Medulla oblongata (tissue), 1 donor: ENCODE measurements around the gene PLCG2.
"Not testable (repeated sequence)": the region's sequence is repeated elsewhere in the genome, so short reads cannot be mapped to it uniquely, and the experiment has no call there.

Experiments
- DNase-seq: peaks from one replicate; pipeline ENCODE4 v3.0.0-alpha.2; 2015; ENCODE audit errors: extremely low spot score

PLCG2 gene

DNA sequence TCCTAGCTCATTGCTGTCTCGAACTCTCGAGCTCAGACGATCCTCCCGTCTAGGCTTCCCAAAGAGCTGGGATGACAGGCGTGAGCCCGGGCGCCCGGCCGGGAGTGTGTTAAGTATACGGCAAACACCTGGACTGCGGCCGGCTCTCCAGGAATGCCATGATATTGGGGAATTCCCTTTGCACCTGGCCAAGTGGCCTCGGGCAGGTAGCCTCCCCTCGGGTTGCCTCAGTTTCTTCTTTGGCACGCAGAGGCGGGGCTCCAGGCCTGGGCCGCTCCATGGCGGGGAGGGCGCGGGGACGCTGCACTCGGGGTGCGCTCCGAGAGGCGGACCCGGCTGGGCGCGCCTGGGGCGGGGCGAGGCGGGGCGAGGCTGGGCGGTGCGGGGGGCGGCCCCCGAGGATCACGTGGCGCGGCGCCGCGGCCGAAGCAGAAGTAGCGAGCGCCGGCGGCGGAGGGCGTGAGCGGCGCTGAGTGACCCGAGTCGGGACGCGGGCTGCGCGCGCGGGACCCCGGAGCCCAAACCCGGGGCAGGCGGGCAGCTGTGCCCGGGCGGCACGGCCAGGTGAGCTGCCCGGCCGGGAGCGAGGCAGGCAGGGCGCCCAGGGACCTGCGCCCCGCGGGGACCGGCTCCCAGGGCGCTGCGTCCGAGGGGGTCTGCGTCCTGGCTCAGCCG is at the start of gene PLCG2:
Gene PLCG2 (plus strand): TSS at position 431 of the 675 bp plus-strand sequence. CDS start 6,699 bp downstream, outside the sequence.
- peak; percentile 37 for DNase-seq

DNA sequence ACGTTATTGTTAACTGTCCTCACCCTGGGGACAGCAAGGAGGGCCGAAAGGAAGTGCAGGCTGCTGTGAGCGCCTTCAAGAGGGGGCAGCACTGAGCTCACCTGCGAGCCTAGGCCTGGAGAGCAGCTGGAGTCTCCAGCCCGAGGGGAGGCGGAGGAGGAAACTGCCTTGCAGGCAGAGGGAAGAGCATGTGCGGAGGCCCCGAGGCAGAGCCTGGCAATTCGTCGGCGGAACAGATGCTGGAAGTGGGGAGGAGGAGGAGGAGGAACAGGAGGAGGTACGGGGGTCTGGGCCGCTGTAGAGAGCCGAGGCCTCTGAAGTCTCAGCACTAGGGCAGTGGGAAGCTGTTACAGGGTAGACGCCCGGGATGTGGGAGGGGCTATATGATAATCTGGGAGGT is 49.6 kb upstream of the PLCG2 start:
- no peak for DNase-seq

DNA sequence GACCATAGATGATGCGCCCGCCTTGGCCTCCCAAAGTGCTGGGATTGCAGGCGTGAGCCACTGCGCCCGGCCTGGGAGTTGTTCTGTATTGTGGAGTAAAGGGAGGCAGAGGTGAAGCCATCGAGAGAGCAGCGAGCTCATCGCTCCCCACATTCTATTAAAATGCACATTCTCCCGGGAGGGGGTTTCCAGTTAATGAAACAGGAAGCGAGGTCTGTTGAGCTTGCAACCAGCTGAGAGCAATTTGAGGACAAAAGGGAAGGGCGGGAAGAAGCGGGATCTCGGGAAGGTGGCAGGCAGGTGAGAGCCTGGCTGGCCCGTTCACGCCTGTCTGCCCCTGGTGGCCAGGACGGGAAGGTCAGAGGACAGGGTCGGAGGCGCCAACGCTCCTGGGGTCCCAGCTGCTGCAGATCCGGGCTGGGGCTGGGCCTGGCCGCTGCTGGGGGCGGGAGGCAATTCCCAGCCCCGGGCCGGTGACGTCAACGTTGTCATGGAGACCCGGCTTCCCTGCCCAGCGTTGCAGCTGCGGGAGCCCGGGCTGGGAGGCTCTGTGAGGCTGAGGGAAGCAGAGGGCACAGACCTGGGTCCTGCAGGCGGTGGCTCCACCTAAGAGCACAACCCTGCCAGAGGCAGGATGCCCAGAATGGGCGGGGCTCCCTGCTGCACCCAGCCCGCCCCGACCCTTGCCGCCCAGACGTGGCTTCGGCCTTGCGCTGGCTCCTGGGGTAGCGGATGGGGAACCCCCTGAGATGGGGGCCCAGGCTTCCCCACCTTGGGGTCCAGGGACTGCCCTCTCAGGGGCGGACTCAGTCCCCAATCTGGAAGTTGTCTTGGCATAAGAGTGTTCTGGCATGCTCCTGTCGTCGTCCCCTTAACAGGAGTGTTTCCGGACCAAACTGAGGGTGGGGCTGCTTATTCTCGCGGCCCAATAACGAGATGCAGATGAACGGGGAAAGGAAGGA is 48.7 kb upstream of the PLCG2 start:
- peak; percentile 81 for DNase-seq

DNA sequence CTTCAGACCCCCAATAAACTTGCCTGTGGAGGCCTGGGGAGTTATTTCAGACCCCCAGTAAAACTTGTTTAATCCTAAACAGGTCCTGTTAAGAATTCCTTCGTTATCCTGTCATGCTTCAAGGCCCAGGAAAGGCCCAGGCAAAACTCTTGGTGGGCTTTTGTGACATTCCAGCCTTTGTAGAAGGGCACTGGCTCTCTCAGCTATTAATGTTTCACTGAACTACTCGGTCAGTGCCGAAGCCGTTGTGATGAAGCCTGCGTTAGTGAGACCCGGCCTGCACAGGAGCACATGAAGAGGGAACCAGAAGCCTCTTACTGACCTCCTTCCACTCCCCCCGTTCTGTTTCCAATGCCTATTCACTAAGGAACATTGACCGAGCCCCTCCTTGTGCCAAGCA is 47.4 kb upstream of the PLCG2 start:
- no peak for DNase-seq

DNA sequence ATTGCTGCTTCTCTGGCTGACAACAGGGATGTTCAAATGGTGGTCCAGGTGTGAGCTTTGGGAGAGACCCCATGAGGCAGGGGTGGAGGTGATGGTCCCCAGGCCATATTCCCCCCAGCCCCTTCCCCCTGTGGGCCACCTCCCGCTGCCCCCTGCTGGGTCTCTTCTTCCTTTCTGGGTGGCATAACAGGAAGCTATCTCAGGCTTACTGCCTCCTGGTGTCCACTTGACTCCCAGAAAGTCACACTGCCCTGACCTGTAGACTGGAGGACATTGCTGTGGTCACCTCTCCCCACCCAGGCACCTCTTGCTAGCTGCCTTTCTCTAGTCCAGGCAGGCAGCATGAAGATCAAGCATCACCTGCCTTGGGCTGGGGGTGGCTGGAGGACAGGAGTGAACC is 46.4 kb upstream of the PLCG2 start:
- DNase-seq: no peak

DNA sequence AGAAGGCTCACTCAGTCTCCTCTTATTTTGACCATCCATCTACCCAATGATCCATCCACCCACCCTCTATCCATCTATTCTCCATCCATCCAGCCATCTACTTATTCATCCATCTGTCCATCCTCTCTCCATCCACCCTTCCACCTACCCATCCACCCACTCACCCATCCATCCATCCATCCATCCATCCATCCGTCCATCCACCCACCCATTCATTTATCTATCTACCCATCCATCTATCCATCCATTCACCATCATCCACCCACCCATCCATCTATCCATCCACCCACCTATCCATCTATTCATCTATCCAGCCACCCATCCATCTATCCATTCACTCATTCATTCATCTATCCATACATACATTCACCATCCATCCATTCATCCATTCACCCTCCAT is 45.8 kb upstream of the PLCG2 start:
- no peak for DNase-seq

DNA sequence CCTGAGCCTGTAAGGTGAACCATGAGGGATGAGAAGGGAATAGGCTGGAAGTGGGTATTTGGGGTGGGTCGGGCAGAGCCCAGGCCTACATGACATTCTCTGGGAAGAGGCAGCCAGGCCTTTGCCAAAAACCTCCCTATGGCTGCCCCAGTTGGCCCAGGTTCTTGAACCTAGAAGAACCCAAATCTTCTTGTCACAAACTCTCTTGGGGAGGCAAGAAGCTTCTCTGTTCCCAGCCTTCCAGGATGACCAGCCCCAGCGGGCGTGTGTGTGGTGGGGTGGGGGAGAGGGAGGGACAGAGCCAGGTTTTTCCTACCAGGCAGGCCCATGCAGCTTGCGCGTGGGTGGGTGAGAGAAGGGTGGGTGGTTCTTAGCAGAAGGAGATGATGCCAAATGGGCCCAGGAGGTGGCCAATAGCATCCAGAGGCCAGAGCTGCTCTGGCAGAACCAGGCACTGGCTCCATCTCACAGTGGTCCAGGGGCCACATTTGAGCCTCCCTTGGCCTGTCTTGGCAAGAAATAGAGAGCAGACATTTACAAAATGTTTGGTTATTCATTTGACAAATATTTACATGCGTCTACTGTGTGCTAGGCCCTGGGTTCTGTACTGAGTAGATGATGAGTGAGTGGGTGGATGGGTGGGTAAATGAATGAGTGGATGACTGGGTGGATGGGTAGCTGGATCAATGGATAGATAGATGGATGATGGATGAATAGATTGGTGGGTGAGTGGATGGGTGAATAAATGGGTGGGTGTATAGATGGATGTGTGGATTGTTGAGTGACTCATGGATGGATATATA is 44.3 kb upstream of the PLCG2 start:
- no peak for DNase-seq

DNA sequence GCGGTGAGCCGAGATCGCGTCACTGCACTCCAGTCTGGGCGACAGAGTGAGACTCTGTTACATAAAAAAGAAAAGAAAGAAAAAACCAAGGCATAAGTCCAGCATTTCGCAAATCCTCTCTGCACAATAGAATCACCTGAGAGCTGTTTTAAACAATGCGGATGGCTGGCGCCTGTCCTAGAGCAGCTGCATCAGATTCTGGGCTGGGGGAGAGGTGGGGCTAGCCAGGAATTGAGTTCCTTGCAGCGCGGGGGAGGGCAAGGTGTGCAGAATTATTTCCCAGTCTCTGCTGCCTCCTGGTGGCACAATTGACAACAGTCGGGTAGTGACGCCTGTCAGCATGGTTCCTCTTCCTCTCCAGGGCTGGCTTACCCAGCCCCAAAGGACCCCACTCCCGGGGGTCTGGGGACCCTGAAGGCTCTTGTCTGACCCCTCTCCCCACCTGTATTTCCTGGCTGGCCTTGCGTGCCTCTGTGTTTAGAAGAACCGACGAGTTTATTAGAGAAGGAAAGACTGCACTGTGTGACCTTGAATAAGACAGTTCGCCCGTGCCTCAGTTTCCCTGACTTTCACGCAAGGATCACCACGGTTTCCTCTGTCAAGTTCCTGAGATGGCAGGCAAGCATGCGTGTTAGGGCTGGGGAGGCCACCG is 41.1 kb upstream of the PLCG2 start:
- peak; percentile 89 for DNase-seq

DNA sequence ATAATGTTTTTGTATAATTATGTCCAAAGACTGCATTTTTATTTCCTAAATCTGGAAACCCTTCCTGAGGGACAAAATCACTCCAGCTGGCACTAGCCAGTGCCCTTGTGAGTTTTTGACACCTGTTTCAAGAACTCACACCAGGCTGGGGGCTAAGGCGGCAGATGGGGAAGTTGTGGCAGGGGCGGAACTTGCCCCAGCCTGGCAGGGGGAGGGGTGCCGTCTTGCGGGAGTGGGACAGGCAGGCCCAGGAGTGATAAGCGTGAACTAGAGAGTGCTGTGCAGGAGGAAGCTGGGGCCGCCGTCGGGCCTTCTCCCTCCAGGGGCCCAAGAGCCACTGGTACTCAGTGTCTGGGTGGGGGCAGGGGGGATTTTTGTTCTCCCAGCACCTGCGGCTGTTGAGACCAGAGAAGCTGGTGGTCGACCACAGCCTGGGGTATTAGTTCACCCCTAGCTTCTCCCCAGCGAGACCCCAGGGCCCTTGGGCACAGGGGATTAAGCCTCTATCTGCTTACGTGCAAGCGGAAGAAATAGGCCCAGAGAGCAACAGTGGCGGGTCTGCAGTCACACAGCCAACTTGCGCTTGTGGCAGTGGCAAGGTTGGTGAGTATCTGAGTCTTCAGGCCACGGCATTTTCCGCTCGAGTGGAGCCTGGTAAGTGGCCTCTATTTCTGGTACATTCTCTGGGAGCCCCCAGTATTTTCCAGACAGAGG is 40.2 kb upstream of the PLCG2 start:
- DNase-seq: peak; percentile 75

DNA sequence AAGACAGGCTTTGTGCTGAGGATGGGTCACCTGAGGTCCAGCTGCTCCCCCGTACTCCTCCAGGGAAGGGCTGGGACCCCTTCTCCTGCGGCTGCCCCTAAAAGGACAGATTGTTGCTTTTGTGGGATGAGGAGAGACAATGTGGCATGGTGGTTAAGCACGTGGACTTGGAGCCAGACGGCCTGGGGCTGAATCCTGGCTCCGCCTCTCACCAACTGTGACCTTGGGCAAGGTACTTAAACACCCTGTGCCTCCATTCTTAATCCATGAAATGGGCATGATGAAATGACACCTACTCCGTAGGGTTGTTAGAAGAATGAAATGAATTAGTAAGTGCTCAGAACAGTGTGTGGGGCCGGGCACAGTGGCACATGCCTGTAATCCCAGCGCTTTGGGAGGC is 39.6 kb upstream of the PLCG2 start:
- DNase-seq: no peak

DNA sequence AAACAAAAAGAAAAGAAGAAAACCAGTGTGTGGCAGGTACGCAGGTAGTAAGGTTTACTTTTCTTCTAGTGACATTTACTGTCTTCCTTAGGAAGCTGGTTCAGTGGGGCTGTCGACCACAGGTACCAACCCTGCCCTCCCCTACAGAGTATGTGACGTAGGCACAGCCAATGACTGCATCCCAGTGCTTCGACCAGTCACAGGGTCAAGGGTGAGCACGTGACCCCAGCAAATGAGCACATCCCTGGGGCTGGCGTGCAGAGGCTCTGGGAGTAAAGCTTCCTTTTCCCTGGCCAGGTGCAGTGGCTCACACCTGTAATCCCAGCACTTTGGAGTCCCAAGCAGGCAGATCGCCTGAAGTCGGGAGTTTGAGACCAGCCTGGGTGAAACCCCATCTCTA is 38.9 kb upstream of the PLCG2 start:
- no peak for DNase-seq

DNA sequence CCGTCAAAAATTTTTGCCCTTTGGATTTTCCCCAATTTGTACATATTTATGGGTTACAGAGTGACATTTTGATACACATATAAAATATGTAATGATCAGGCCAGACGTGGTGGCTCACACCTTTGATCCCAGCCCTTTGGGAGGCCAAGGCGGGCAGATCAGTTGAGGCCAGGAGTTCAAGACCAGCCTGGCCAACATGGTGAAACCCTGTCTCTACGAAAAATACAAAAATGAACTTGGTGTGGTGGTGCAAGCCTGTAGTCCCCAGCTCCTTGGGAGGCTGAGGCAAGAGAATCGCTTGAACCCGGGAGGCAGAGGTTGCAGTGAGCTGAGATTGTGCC is 37.7 kb upstream of the PLCG2 start:
- not testable (repeated sequence) for DNase-seq

DNA sequence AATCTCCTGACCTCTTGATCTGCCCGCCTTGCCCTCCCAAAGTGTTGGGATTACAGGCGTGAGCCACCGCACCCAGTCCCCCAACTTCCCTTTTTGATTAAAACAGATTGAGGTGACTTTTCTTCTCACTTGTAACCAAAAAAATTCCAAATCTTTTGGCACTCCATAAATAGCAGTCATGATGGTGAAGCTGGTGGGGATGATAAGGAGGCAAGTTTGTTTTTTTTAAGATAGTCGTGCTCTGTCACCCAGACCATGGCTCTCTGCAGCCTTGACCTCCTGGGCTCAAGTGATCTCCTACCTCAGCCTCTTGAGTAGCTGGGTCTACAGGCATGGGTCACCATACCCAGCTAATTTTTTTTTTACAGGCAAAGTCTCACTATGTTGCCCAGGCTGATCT is 34.7 kb upstream of the PLCG2 start:
- DNase-seq: no peak

DNA sequence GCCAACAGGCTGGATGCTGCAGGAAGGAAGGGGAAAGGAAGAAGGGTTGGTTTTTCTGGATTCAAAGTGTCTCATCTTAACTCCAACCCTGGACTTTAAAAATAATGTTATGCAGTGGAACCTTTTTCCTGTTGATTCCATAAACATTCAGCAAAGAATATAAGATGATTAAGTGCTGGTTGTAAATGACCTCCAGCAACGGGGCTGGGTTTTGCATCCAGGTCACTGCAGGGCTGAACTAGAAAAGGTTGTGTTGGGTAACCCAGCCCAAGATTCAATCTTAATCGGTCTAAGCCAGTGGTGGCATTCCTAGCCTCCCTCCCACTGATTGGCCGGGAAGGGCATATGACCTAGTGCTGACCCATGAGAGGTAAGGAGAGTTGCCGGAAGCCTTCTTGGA is 34.2 kb upstream of the PLCG2 start:
- no peak for DNase-seq

DNA sequence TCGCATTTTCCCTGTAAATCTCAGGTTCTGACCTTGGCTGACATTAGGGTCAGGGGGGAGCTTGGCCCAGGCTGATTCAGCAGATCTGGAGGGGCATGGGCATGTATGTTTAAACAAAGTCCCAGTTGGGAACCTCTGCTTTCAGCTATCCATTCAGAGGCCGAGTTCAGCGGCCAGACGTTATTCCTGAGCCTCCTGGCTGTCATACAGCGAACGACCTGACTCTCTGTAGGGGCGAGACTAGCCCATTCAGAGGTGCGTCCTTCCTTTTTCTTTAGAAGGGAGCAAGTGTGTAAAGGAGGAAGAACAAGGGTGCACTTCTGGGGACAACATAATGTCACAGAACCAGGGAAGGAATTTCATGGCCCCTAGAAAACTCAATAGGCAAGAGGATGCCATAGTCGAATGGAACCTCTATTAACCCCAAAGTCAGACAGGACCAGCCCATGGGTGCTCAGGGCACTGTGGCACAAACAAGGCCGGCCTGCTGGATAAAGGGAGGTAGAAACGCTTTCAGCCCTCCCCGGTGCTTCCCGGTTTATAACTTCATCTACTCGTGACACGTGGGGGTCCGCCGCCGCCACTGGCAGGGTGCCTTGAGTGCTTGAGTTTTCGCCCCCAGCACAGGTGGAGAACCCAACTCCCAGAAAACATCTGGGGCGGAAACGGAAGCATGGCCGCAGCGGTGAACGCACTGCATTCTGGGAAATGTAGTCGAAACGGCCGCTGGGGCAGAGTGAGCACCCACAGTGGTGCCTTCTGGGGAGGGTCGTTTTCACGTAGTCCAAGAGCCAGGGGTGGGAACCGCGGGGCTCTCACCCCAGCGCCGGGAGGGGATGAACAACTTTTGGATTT is 33.2 kb upstream of the PLCG2 start:
- DNase-seq: peak; percentile 70

DNA sequence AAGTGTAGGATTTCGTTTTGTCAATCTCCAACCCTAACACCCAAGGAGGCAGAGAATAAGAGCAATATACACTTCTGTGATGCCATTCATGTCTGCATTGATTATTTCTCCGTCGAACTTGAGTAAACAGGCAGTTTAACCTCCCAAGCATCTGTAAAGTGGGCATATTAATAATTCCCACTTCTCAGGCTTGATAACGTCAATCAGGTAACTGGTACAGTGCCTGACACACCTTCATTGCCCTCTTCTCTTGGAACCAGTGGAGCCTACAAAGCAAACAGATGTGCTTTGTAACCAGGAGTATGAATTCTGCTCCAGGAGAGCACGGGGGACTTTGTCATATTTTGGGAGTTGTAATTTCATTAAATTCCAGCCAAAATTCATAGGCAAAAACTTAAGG is 32.5 kb upstream of the PLCG2 start:
- no peak for DNase-seq

DNA sequence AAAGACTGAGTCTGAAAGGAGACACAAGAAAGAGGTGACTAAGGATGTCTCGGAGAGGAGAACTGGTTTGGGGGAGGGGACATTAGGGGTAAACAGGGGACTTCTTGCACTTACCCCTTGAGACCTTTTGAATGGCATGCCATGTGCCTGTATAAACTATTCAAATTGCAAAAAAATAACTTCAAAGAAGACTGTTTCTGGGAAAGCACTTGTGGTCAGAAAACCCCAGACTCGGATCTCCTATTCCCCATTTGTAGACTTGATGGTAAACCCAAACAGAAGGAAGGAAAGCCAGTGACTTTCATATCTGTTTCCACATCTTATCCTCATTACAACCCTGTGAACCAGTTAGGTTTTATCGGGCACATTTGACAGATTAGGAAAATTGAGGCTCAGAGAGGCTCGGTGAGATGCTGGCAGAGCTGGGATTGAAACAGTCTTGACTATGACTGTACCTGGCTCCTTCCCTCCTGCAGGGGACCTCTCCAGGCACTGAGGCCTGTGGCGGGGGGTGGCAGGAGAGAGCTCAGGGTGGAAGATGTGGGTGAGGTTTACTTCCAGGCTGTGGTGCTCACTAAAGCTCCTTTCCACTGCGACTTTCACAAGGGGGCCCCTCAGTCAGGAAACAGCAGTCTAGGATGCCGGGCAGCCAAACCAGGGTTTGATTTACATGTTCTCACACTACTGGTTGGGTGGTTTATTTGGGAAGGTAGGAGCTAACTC is 30.5 kb upstream of the PLCG2 start:
- no peak for DNase-seq

DNA sequence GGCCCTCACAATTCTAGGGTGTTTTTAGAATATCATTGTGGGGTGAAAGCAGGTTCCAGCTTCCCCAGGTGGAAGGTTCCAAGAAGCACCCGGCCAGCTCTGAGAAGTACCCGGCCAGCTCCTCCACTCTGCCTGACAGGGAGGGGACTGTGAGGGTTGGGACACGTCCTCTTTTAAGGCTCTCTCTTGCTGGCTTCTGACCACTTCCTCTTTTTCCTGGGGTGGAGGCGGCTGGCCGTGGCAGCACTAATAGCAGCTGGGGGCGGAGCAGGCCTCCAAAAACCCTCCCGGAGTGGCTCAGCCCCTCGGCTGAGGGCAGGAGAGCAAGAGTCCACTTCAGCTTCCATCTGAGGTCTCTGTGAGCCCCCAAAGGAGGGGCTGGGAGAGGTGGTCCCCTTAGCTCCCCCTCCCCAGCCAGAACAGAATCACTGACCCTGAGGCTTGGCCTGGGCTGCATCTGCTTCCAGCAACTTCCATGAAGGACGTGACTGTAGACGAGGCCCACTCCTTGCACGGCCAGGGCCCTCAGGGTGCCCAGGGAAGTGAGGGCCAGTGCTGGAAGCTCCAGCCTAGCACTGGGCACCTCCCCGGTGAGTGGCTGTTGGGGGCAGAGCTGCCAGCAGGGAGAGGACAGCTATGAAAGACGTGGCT is 26.7 kb upstream of the PLCG2 start:
- peak; percentile 80 for DNase-seq

DNA sequence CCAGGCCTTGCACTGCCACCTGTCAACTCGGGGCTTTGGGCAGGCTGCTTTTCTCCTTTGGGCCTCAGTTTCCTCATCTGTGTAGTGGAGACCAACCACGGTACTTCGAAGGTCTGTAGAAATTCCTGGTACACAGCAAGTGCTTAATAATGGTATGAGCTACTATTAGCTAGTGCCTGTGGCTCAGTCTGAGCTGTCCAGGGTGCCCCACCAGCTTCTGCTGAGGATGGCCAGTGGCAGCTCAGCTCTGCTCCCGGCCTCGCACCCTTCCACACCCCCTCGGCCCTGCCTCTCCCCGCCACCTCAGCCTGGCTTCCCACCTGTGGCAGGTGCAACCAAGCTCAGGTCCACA is 26.2 kb upstream of the PLCG2 start:
- DNase-seq: no peak
